ENCODE data around the gene TUBA4A. TPM values are rescaled to one million over a fixed set of nuclear protein-coding genes. Genes with fewer than 3 reads are reported as not detected.

The TUBA4A gene
- total RNA-seq, 2 donors from 2014 or later: 17.8 to 20.2 TPM

- 72 to 81% methylated on average over 16 to 17 of the region's 17 CpGs for WGBS, 2 donors
- Histone ChIP-seq H3K27ac (peak overlapping the region in 2 of 4 donors; percentile 95 to 98), H3K27me3 (no peaks in the 10 kb centered on the region), H3K9me3 (no peaks in the 10 kb centered on the region), H3K4me3 (no peak overlapping the region), H3K36me3 (replicated peaks in 1 of 2; ENCODE audit: insufficient read depth in 1 of 2, low read depth in 2 of 2) (peaks cover 0 to 3% of the 10 kb centered on the region in 2 donors), H3K4me1 (peaks cover 19% of the 10 kb centered on the region)
- TF ChIP-seq POLR2A (IDR thresholded peaks at IDR 0.05) (no peak), CTCF (IDR thresholded peaks at IDR 0.05) (no peak)
- no peak for ATAC-seq
- no peak for DNase-seq
- intact Hi-C loops (cut with DNase I): no loop called here
These were observed 45.6 kb downstream of the TUBA4A start for GRCh38 chr2:219207884-219208740.

- Histone ChIP-seq H3K36me3 (replicated peaks in 1 of 2; ENCODE audit: insufficient read depth in 1 of 2, low read depth in 2 of 2) (peaks cover 0 to 1% of the 10 kb centered on the region in 2 donors), H3K4me3 (peak overlapping the region; percentile 51 to 53), H3K4me1 (peaks cover 19% of the 10 kb centered on the region), H3K9me3 (no peaks in the 10 kb centered on the region), H3K27ac (peak overlapping the region; percentile 78 to 98 (median 94)), H3K27me3 (no peaks in the 10 kb centered on the region)
- TF ChIP-seq POLR2A (IDR thresholded peaks at IDR 0.05) (no peak), CTCF (IDR thresholded peaks at IDR 0.05) (no peak)
- intact Hi-C loops (cut with DNase I): no loop called here
- 13 to 19% methylated on average over 20 to 21 of the region's 22 CpGs for WGBS, 2 donors
- no peak for ATAC-seq
- DNase-seq: peak in 1 of 4 donors; percentile 10
These were observed 46.4 kb downstream of the TUBA4A start for GRCh38 chr2:219207134-219207883.

GRCh38 chr2:219206328-219207133 is 47.2 kb downstream of the TUBA4A start, which contains the start of gene ZFAND2B:
Gene ZFAND2B, plus strand, starts transcription at chr2:219206782. Its CDS starts 206 bp downstream, at chr2:219206988.
- peak within 1 kb of the TSS; percentile 78 to 98 (median 94) for H3K27ac ChIP-seq
- TF ChIP-seq POLR2A (IDR thresholded peaks at IDR 0.05): peak; percentile 94 to 97 (median 96)
- TF ChIP-seq CTCF (IDR thresholded peaks at IDR 0.05): peak in 4 of 7 experiments; percentile 28 to 48 (median 39)
- peaks cover 0 to 1% of the 10 kb centered on the region in 2 donors for H3K36me3 ChIP-seq (replicated peaks in 1 of 2; ENCODE audit: insufficient read depth in 1 of 2, low read depth in 2 of 2)
- H3K9me3 ChIP-seq: no peaks in the 10 kb centered on the region
- peak; percentile 94 to 98 (median 96) for DNase-seq
- H3K4me1 ChIP-seq: peaks cover 19% of the 10 kb centered on the region
- no peaks in the 10 kb centered on the region for H3K27me3 ChIP-seq
- H3K4me3 ChIP-seq: peak within 1 kb of the TSS; percentile 51 to 53
- WGBS, 2 donors: 1% methylated on average over 22 to 55 of the region's 76 CpGs
- ATAC-seq: peak; percentile 97
- intact Hi-C loops (cut with DNase I): no loop called here

- Histone ChIP-seq H3K36me3 (replicated peaks in 1 of 2; ENCODE audit: insufficient read depth in 1 of 2, low read depth in 2 of 2) (peaks cover 0 to 1% of the 10 kb centered on the region in 2 donors), H3K9me3 (no peaks in the 10 kb centered on the region), H3K4me3 (no peak overlapping the region), H3K27me3 (no peaks in the 10 kb centered on the region), H3K4me1 (peaks cover 23% of the 10 kb centered on the region), H3K27ac (peak overlapping the region; percentile 78 to 98 (median 94))
- no peak for ATAC-seq
- TF ChIP-seq POLR2A (IDR thresholded peaks at IDR 0.05) (no peak), CTCF (IDR thresholded peaks at IDR 0.05) (no peak)
- DNase-seq: no peak
- intact Hi-C loops (cut with DNase I): no loop called here
- 4 to 5% methylated on average over 7 of the region's 7 CpGs for WGBS, 2 donors
These were observed 47.8 kb downstream of the TUBA4A start for GRCh38 chr2:219205981-219206327.
